ENCODE measurements around the gene TPI1. TPM values are rescaled to one million over a fixed set of nuclear protein-coding genes. Genes with fewer than 3 reads are reported as not detected.

Gene TPI1
- 1,153 TPM for total RNA-seq

- peak; percentile 93 for DNase-seq
Measured at GRCh38 chr12:6867413-6868210, at the start of gene TPI1. TPI1 (plus strand) TSS chr12:6867531; CDS start chr12:6867567, 36 bp downstream.

GRCh38 chr12:6817662-6818157 lies 49.6 kb upstream of the TPI1 start:
- DNase-seq: no peak

- DNase-seq: no peak
Measured at GRCh38 chr12:6818222-6818621, 49.1 kb upstream of the TPI1 start.

DNA sequence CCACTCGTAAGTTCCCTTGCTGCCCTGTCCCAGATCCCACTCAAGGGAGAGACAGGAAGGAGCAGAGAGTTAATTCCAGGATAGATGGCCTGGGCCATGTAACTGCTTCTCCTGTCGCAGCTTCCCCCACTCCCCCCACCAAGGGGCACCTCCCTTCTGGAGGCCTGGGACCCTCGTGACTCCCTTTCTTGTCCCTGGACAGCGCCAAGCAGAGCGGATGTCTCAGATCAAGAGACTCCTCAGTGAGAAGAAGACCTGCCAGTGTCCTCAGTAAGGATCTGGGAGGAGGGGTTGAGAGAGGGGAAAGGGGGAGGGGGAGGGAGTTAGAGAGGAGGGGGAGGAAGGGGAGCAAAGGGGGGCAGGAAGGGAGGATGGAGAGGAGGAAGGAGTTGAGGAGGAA lies 48.7 kb upstream of the TPI1 start:
- no peak for DNase-seq

DNA sequence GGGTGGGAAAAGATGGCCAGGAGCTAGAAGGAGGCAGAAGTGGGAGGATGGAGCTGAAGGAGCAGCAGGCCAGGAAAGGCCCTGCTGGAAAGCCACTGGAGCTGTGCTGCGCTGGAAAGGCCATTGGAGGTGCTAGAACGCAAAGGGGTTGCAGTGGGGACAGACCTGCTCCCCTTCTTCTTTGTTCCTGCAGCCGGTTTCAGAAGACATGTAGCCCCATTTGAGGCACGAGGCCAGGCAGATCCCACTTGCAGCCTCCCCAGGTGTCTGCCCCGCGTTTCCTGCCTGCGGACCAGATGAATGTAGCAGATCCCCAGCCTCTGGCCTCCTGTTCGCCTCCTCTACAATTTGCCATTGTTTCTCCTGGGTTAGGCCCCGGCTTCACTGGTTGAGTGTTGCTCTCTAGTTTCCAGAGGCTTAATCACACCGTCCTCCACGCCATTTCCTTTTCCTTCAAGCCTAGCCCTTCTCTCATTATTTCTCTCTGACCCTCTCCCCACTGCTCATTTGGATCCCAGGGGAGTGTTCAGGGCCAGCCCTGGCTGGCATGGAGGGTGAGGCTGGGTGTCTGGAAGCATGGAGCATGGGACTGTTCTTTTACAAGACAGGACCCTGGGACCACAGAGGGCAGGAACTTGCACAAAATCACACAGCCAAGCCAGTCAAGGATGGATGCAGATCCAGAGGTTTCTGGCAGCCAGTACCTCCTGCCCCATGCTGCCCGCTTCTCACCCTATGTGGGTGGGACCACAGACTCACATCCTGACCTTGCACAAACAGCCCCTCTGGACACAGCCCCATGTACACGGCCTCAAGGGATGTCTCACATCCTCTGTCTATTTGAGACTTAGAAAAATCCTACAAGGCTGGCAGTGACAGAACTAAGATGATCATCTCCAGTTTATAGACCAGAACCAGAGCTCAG lies 48.0 kb upstream of the TPI1 start:
- DNase-seq: no peak

GRCh38 chr12:6820166-6820565 lies 47.2 kb upstream of the TPI1 start:
- no peak for DNase-seq

DNA sequence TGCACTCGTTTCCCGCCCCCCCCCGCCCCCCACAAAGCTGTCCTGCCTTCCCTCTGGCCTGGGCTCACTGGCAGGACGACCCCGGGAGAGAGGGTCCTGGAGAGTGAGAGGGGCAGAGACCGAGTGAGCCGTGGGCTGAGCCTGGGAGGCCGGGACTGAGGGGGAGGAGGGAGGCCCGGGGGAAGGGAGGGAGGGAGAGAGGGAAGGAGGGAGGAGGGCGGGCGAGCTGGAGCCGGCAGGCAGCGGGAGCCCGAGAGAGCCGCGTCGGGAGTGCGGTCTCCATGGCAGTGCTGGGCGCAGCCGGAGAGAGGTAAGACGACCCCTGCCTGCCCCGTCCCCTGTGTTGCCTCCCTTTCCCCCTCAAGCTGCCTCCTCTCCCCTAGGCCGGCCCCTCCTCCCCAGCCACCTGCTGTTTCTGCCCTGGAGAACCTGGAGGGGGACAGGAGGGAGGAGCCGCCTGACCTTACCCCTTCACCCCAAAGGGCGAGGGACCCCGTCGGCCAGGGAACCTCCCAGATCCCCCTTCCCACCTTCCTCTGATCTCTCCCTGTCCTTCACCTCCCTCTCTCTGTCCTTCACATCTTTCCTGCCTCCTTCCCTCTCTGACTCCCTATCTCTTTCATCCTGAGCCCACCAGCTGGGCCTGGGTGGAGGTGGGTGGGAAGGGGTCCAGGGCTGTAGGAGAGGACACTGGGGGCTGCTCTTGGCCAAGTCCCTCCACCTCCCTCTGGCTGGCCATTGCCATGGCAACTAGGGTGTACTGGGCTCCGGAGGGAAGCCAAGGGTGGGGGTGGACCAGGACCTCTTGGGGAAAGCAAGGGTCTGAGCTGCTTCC lies 45.5 kb upstream of the TPI1 start, which contains the start of gene GPR162:
Gene GPR162 (plus strand): TSS at position 231 of the 835 bp plus-strand sequence. CDS start 2,078 bp downstream, outside the sequence.
- DNase-seq: peak; percentile 83

DNA sequence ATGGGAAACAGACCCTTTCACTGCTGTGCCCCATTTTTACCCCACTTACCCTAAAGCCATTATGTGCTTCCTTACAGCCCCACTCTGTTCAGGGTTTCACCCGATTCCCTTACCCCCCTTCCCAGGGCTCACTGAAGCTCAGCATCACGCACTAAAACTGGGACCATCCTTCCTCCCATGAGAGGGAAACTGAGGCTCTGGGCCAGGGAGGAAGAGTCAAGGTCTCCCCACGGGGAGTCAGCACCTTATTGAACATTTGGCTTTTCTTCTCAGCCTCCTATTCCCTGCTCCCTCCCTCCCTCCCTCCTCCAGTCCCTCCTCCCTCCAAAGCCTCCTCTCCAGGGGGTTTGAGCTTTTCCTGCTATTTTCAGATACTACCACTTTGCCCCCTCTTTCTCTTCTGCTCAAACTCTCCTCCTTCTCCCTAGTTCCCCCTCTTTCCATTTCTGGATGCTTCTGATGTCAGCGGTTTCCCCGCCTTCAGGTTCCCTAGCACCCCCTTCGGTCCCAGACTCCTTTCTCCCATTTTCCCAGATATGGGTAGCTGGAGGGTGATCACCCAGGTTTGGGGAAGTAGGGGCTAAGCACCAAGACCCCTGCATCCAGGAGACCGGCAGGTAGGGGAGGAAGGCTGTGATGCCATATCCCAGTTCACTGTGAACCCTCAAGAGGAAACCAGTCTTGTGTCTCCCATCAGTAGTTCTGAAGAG lies 44.8 kb upstream of the TPI1 start:
- DNase-seq: no peak

- DNase-seq: no peak
Measured at GRCh38 chr12:6823182-6824084, 43.9 kb upstream of the TPI1 start.

- no peak for DNase-seq
Measured at GRCh38 chr12:6824085-6824775, 43.1 kb upstream of the TPI1 start.

GRCh38 chr12:6824901-6825381 lies 42.4 kb upstream of the TPI1 start:
- DNase-seq: no peak

- DNase-seq: peak; percentile 95
Measured at GRCh38 chr12:6825398-6826124, 41.8 kb upstream of the TPI1 start.

DNA sequence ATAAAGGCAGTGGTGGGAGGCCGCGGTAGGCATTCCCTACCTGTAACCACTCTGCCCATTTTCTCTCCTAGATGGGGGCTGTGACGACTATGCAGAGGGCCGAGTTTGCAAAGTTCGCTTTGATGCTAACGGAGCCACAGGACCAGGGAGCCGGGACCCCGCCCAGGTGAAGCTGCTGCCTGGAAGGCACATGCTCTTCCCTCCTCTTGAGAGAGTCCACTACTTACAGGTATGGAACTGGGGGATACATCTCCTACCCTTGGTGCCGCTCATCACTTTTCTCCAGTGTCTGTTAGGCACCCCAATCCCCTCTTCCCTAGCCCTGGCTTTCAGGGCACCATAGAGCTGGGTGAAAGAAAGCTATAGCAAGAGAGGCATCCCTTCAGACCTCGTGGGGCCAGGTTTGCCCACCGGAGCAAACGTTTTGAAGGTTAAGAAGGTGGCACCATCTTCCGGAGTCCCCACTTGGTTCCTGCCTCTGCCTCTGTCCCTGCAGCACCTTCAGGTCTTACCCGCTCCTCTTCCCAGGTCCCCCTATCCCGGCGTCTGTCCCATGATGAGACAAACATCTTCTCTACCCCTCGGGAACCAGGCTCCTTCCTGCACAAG lies 41.1 kb upstream of the TPI1 start:
- no peak for DNase-seq

DNA sequence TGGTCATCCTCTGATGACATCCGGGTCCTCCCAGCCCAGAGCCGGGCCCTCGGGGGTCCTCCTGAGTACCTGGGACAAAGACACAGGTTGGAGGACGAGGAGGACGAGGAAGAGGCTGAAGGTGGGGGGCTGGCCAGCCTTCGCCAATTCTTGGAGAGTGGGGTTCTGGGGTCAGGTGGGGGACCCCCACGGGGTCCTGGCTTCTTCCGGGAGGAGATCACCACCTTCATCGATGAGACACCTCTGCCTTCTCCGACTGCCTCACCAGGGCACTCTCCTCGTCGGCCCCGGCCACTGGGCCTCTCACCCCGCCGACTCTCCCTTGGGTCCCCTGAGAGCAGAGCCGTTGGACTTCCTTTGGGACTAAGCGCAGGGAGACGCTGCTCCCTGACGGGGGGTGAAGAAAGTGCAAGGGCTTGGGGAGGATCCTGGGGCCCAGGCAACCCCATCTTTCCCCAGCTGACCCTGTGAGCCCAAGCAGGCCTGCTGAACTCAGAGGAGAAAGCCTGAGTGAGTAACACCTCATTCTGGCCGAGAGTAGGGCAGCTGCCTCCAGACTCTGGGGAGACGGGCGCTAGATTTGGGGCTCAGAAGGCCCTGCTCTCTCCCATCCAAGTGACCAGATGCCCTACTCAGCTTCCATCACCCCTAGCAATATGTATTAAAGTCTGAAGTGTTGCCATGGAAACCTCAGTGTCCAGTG lies 40.4 kb upstream of the TPI1 start:
- DNase-seq: no peak

- peak; percentile 91 for DNase-seq
Measured at GRCh38 chr12:6827437-6827911, 39.9 kb upstream of the TPI1 start.

DNA sequence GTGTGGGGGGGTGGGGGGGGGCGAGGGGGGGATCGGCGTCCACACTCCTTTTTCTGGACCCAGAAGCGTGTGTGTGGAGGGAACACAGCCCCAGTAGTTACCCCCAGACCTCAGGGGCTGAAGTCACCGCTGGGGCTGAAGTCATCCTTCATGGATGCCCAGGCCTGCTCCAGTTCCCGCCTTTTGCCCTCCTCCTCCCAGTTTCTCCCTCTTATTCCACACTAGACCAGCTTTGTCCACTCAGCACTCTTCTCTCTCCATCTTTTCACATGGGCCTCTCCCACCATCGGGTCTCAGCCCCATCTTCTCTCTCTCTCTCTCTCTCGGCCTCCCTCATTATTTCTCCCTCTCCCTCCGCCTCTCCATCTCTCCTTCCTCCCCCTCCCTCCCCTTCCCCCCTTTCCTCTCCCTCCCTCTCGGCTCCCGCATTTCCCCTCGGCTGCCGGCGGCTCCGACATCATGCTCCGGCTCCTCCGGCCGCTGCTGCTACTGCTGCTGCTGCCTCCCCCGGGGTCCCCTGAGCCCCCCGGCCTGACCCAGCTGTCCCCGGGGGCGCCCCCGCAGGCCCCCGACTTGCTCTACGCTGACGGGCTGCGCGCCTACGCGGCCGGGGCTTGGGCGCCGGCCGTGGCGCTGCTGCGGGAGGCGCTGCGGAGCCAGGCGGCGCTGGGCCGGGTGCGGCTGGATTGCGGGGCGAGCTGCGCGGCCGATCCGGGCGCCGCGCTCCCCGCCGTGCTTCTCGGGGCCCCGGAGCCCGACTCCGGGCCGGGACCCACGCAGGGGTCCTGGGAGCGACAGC lies 39.1 kb upstream of the TPI1 start, which contains the start of gene P3H3:
Gene P3H3 (plus strand): TSS at position 426 of the 799 bp plus-strand sequence. CDS start 34 bp downstream, at position 460.
- peak; percentile 72 for DNase-seq

Measured in tongue (tissue), 2 donors.